Uterus (tissue), 2 donors: Measurements from ENCODE around the gene ANKRD63.

Experiments used
- CTCF ChIP-seq, 4 experiments: fragments of 200-600 bp in 2 of 4; fragments of 450-650 bp in 2 of 4; sonication (generic) in 2 of 4; IDR thresholded peaks; one replicate each; pipeline ENCODE4 v1.5.1; 2016 to 2019; ENCODE audit warnings: antibody characterized with exemption in 4 of 4, mild to moderate bottlenecking in 2 of 4, moderate library complexity in 1 of 4
- POLR2A ChIP-seq, 2 donors: fragments of 450-650 bp; IDR thresholded peaks; one replicate each; pipeline ENCODE4 v1.6.1; 2016; ENCODE audit warnings: antibody characterized with exemption in 2 of 2, mild to moderate bottlenecking in 1 of 2, moderate library complexity in 1 of 2

GRCh38 chr15:40320409-40320808 lies 37.5 kb upstream of the ANKRD63 start:
- TF ChIP-seq POLR2A (IDR thresholded peaks at IDR 0.05) (no peak), CTCF (IDR thresholded peaks at IDR 0.05) (no peak)
